HG02610 (cell line): ENCODE results near the gene SLC6A16.
A peak's percentile ranks its signal among the peaks of the same experiment; 100 is the strongest.
"Not testable (repeated sequence)": the region's sequence is repeated elsewhere in the genome, so short reads cannot be mapped to it uniquely, and the experiment has no call there.

Source experiments
- ATAC-seq: cut with Tn5 transposase; IDR thresholded peaks from one replicate; pipeline ENCODE4 v1.9.1; 2021; ENCODE audit warnings: mild to moderate bottlenecking, moderate library complexity; ENCODE audit not compliant: unreplicated experiment

The SLC6A16 gene

DNA sequence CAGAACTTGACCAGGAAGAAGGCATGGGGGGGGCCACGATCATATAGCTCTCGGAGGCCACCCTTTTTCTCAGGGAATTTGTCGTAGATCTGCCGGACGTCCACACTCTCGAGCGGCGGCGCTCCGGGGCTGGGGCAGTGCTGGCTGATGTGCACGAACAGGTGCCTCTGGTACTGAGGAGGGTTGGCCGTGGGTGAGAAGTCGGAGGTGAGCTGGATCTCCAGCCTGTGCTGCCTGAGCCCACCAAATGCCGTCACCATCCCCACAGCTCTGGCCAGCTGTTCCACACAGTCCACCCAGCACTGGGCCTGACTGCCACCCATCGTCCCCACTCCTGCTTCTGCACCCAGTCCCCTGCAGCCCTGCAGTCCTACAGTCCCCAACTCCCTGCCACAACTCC is 22.2 kb upstream of the SLC6A16 start:
- no peak for ATAC-seq

DNA sequence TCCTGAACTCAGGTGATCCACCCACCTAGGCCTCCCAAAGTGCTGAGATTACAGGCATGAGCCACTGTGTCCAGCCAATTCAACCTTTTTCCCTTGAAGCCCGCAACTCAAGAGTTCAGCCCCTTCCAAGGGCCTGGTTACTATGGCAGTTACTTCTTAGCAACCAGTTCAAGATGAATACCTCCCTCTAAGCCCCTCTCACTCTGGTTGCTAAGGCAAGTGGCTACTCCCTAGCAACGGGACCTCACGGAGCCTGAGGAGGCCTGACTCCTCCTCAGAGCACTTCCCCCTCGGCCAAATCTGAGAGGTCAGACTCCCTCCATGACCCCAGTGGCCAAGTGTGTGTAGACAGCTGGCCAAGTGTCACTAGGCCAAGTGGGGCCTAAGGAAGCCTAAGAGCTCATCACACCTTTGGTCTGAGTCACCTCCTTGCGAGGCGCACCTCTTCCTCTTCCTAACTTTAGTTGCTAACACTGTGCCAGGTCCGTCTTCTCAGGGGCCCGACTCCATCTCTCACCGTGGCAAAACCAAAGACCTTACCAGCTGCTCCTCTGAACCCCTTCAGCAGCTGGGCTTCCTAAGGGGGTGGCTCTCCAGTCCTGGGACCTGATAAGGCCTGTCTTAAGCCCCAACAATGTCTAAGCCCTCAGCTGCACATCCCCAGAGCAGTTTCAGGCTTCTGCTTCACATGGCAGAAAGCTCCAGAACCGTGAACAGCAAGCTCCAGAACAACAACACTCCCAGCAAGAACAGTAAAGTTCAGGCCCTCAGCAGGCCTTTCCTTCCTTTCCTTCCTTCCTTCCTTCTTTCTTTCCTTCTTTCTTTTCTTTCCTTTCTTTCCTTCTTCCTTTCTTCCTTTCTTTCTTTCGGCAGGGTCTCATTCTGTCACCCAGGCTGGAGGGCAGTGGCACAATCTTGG is 19.8 kb upstream of the SLC6A16 start:
- no peak for ATAC-seq

DNA sequence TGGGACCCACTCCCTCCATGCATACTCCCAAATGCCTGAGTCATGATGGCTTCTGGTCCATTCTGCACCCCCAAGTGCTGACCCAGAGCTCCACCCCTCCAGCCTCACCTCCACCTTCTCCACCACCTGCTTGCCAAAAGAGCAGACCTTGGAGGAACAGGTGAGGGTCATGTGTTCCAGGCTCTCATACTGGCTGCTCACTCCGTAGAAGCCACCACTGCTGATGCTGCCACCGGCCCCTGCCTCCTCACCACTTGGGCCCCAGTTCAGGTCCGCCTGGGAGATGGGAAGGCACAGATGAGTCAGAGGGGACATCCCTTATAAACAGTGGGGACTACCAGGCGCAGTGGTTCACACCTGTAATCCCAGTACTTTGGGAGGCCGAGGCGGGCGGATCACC is 18.1 kb upstream of the SLC6A16 start:
- ATAC-seq, result no peak

DNA sequence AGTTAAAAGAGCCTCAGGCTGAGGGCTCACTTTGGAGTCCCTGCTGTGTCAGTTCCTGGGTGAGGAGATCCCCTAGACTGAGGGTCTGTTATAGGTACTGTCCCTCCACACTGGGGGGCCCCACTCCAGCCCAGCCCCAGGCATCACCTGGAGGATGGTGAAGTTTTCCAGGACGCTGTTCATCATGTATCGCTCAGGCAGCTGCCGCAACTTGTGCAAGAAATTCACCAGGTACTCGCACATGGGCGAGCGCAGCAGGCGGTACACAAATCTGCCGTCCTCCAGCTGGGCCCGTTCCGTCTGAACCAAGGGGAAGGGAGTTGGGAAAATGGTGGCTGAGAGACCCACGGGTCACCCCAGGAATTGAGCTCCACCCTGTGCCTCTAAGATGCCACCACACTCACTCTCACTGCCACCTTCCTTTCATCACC is 17.3 kb upstream of the SLC6A16 start:
- no peak for ATAC-seq

DNA sequence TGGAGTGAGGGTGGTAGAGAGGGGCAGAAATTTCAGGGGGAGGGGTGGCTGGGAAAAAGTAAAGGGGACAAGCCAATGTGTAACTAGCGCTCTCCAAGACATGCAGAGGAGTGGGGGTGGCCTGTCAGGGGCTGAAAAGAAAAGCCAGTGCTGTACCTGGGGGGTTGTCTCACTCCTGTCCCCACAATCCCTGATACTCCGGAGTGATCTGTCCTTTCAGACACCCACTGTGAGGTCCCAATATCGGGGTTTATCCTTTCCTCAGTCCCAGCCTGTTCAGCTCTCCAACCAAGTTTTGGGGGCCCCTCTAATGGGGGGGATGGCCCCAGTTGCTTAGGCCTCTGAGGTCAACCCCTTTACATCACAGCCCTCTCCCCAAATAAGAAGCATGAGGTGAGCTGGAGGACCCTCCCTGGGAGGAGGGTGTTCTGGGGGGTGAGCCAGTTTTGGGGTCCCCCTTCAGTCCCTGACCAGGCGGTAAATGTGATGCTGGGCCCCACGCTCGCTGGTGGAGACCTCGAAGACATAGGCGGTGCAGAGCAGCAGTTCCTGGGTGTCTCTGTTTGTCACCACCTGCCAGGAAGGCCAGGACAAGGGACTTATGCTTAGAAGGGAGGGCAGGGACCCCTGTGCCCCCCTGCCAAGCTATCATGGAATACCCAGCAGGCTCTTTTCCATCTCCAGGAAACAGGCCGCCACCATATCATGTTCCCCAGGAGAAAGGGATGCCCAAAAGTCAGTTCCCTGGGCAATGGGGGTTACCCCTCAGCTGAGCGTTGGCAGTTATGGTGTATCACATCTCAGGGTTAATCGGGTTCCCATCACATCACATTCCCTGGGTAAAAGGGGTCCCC is 16.1 kb upstream of the SLC6A16 start:
- ATAC-seq, result no peak

DNA sequence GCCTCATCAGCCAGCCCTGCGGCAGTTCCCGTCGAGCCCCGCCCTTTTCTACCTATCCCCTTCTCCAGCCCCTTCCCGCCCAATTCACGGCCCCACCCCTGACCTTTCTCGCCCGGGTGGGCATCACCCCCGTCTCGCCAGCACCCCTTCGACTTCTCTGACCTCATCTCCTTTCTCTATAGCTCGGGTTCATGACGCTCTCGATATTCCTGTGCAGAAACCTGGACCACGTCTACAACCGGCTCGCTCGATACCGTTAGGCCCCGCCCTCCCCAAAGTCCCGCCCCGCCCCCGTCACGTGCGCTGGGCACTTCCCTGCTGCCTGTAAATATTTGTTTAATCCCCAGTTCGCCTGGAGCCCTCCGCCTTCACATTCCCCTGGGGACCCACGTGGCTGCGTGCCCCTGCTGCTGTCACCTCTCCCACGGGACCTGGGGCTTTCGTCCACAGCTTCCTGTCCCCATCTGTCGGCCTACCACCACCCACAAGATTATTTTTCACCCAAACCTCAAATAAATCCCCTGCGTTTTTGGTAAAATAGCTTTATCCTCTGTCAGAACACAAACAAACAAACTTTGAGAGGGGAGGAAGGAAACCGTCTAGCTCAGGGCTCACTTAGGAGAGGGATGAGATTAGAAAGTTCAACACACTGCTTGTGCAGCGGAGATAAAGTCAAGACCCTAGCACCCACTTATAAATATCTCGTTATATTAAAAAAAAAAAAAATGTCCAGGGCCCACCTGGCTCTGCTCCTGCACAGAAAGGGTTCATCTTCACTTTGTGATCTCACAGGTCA is 15.3 kb upstream of the SLC6A16 start:
- peak; percentile 69 for ATAC-seq

DNA sequence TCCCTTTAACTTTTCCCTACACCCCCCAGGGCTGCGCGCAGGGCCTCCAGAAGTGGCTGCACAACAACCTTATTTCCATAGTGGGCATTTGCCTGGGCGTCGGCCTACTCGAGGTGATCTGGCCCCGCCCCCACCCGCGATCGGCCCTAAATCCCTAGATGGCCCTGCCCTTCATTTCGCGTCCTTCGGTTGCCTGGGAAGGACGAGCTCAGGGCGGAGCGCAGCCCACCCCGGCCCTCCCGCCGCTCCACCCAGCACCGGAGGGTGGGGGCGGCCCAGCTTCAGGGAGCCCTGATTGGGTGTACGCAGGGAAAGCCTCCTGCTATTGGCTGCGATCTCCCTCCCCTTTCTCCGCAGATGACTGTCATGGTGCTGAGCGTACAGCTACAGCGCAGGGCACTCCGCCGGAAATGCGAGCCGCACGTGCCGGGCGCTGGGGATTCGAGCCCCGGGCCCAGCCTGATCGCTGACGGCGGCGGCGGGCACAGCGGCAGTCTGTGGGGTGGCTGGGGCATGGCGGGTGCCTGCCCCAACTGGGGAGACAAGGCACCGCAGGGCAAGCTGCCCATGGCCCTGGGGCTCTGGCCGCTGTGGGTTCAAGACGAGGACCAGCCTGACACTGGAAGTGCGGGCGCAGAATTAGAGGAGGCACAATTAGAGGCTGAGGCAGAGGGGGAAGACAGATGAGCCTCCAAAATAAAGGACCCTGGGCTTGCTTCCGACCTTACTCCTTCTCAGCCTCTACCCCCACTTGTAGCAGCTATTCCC is 14.5 kb upstream of the SLC6A16 start:
- no peak for ATAC-seq

DNA sequence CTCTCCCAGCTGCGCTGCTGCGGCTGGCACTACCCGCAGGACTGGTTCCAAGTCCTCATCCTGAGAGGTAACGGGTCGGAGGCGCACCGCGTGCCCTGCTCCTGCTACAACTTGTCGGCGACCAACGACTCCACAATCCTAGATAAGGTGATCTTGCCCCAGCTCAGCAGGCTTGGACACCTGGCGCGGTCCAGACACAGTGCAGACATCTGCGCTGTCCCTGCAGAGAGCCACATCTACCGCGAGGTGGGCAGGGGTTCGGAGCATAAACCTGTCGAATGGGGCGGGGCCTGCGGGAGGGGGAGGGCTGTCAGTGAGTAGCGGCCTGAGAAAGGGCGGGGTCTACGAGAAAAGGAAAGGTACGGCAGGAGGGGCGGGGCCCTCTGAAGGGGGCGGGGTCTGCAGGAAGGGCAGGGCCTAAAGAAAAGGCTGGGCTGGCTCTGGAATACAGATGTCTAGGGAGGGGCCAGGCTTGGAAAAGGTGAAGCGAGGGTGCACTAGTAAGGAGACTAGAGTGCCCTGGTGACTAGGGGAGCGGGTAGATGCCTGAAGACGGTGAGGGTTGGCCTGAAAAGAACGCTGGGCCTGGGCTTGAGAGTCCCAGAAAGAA is 13.8 kb upstream of the SLC6A16 start:
- no peak for ATAC-seq

DNA sequence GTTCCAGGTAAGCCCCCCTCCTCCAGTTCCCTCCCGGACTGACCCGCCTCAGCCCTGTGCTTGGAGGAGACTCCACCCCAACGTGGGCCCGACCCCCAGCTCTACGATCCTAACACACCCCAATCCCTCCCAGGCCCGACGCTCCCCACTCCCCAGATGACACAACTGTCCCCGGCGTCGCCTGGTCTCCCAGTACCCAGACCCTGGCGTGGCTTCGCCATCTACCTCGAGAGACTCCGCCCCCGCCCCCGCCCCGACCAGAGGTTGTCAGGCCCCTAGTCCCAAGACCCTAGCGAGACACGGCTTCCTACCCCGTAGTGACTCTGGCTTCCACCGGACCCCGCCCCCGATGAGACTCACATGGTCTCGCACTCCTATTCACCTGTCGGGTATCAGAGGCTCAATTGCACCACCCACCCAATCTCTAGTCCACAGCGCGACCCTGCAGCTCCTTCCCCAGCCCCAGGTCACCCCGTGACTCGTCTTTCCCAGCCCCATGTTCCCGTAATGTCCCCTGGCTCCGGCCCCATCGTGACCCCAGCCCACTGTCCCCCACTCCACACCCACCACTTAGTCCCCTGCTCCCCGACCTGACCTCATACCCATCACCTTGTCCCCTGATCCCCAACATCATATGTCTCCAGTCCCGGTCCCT is 13.2 kb upstream of the SLC6A16 start:
- ATAC-seq, result no peak

DNA sequence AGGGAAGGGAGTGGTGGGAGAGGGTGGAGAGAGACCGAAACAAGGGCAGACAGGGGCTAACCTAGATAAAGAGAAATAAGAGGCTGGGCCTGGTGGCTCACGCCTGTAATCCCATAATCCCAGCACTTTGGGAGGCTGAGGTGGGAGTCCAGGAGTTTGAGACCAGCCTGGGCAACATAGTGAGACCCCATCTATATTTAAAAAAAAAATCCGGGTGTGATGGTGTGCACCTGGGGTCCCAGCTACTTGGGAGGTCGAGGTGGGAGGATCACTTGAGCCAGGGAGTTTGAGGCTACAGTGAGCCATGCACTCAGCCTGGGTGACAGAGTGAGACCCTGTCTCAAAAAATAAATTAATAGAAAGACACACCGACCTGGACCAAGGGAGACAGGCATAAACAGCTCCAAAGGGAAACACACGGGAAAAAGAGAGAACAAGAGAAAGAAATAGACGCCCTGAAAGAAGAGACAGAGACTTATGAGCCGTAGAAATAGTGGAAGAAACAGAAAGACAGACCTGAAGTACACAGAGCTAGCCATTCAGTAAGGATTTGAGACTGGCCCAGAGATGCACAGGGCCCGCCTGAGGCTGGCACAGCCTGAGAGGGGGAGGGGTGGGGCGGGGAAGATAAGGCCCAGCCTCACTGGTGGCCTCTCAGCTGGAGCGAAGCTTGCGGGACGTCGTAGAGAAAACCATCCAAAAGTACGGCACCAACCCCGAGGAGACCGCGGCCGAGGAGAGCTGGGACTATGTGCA is 12.5 kb upstream of the SLC6A16 start:
- no peak for ATAC-seq

DNA sequence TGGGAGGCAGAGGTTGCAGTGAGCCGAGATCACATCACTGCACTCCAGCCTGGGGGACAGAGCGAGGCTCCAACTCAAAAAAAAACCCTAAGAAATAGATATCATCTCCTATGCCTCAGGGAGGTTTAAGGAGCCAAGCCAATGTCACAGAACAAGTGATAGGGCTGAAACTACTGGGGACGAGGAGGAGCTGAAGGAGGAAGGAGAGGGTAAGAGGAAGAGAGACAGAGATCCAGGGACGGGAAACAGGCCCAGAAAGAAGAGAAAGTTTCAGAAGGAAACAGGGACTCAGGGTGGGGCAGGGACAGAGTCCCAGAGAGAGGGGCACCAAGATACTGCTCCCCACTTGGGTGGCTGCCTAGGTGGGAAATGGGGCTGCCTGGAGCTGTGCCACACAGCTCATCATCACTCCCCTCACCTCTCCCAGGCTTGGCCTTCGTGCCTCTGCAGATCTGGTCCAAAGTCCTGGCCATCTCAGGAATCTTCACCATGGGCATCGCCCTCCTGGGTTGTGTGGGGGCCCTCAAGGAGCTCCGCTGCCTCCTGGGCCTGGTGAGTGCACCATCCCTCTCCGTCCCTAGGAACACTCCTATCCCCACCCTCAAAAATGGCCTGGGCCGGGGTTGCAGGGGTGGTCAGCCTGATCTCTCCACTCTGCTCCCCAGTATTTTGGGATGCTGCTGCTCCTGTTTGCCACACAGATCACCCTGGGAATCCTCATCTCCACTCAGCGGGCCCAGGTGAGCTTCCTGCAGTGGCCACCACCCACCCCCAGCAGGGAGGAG is 11.7 kb upstream of the SLC6A16 start:
- ATAC-seq, result no peak

DNA sequence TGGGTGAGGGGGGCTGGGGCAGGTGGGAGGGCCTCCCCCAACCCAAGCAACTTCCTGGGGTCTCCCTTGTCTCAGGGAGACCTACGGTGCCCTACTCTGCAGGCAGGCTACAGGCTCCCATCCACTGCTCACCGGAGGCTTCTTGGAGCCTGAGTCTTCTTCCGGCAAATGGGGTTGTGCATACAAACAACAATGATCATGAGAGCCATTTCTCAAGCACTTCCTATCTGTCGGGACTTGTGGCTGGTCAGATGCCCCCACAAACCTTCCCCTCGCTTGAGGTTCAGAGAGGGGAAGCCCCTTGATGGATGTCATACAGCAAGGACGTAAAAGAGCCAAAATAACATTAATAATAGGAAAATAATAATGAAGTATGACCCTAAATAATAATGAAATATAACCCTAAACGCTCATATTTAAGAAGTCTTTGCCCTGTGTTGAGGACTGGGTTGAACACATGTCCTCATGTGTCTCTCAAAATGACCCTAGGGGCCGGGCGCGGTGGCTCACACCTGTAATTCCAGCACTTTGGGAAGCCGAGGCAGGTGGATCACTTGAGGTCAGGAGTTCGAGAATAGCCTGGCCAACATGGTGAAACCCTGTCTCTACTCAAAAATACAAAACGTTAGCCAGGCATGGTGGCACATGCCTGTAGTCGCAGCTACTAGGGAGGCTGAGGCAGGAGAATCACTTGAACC is 10.9 kb upstream of the SLC6A16 start:
- no peak for ATAC-seq

DNA sequence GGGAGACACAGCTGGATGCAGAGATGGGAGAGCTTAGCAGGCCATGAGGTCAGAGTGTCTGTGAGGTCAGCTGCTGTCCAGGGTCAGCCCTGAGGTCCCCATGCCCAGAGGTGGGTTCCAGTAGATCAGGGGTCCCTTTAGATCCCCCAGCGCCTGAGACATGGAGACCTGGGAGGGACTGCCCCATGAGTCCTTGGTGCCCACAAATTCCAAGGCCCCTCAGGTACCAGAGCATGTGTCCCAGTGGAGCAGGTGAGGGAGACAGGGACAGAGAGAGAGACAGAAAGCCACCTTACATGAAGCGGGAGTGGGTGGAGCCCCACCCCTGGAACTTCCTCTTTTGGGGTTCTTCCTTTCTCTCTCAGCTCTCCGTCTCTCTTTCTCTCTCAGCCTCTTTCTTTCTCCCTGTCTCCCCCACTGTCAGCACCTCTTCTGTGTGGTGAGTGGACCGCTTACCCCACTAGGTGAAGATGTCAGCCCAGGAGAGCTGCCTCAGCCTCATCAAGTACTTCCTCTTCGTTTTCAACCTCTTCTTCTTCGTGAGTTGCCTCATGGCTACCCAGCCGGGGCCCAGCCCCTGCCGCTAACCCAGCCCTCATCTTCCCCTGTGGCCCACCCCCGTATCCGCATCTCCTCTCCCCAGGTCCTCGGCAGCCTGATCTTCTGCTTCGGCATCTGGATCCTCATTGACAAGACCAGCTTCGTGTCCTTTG is 10.2 kb upstream of the SLC6A16 start, which contains the start of gene CD37:
Gene CD37 (plus strand): TSS at position 336 of the 713 bp plus-strand sequence. CDS start 135 bp downstream, at position 471.
- no peak for ATAC-seq

DNA sequence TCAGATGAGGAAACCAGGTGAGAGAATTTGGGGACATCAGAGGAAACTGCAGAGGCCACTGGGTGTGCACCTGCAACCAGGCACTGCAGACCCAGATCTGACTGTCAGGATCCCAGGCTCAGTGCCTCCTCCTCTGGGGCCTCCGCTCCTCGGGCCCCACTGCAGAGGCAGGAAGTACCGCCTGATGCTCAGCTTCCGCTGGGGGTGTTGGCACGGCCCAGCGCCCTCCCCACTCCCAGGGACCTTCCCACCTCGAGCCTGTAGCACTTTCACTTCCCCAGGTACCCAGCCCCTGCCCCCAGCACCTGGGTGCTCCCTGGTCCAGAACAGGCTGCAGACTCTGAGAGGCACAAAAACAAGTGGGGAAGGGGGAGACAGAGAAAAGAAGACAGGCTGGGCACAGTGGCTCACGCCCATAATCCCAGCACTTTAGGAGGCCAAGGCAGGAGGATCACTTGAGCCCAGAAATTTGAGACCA is 8.9 kb upstream of the SLC6A16 start:
- peak; percentile 52 for ATAC-seq

DNA sequence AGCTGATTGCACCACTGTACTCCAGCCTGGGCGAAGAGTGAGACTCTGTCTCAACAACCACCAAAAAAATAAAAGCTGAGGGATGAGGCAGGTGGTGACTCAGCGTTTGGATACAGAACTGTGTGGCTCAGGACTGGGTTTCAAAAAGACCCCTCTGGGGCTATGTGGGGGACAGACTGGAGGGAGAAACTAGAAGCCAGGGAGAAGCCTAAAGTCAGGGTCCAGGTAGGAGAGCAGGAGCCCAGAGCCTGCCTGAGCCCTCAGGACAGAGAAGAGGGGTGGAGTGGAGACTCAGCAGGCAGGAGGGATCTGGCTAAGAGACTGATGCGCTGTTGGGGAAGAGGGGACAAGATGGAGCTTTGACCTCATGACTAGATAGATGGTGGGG is 8.4 kb upstream of the SLC6A16 start:
- ATAC-seq, result no peak

DNA sequence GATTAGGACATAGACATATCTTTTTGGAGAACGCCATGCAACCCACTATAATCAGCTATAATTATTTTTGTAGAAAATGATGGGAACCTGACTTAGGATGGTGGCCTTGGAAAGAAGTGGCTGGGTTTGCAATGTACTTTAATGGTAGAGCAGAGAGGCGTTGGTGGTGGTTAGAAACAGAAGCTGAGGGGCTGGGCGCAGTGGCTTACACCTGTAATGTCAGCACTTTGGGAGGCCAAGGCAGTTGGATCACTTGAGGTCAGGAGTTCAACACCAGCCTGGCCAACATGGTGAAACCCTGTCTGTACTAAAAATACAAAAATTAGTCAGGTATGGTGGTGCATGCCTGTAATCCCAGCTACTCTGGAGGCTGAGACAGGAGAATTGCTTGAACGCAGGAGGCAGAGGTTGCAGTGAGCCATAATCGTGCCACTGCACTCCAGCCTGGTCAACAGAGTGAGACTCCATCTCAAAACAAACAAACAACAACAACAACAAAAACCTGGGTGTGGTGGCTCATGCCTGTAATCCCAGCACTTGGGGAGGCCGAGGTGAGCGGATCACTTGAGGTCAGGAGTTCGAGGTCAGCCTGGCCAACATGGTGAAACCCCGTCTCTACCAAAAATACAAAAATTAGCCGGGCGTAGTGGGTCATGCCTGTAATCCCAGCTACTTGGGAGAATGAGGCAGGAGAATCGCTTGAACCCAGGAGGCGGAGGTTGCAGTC is 7.9 kb upstream of the SLC6A16 start:
- not testable (repeated sequence) for ATAC-seq
